ENCODE data around the gene AGO3. TPM values are rescaled to one million over a fixed set of nuclear protein-coding genes. Genes with fewer than 3 reads are reported as not detected.

Gene AGO3
- total RNA-seq, 1 experiment from 2014 or later, result 26.9 TPM

GRCh38 chr1:35883635-35884101 is 47.2 kb upstream of the AGO3 start:
- H3K9ac ChIP-seq (ENCODE audit: low read length), result peak overlapping the region; percentile 95
- CTCF ChIA-PET, result interaction anchor here (0.6 to 1.2 kb wide), 14 partner anchors 8 to 899 kb away, joined by 3 to 12 read pairs (median 3); partner anchors contain the start of gene AGO3

DNA sequence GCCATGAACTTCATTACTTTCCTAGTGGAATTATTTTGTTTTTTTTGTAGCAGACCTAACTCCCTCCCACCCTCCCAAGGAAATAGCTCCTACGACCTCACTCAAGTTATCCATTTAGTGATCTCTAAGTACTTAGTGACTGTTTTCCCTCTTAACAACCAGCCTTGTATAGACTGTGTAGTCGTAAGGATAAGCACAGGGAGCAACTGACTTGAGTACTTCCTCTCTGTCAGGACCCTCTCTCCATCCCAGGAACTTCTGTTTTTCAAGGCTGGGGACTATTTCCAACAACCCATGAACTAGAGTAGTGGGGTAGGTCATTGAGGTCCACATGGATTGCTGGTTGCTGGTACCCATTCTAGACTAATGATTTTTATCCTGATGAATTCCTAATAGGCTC is 46.0 kb upstream of the AGO3 start:
- POLR2A ChIA-PET, result no interaction called here
- Histone ChIP-seq H3K9me3 (ENCODE audit: control insufficient read depth in 1 of 2, insufficient read depth in 1 of 2, low read depth in 1 of 2, low read length in 2 of 2) (no peaks in the 10 kb centered on the region), H3K36me3 (ENCODE audit: control insufficient read depth in 1 of 2, insufficient read depth in 2 of 2, low read length in 2 of 2) (peaks cover 0 to 4% of the 10 kb centered on the region in 2 experiments; a peak in 1 of 4 replicates), H3K9me2 (ENCODE audit: insufficient read depth) (no peaks in the 10 kb centered on the region), H3K4me3 (replicated peaks in 1 of 2; ENCODE audit: low read depth in 1 of 2, low read length in 2 of 2) (no peak overlapping the region), H4K20me1 (ENCODE audit: insufficient read depth) (no peaks in the 10 kb centered on the region), H3K4me1 (ENCODE audit: control insufficient read depth in 1 of 2, insufficient read depth in 2 of 2, low read length in 2 of 2) (peaks cover 0 to 31% of the 10 kb centered on the region in 2 experiments; a peak in 3 of 4 replicates), H3K27ac (ENCODE audit: low read depth, low read length) (no peak overlapping the region), H3K79me2 (ENCODE audit: insufficient read depth, low read length) (peaks cover 35% of the 10 kb centered on the region), H3K9ac (ENCODE audit: low read length) (no peak overlapping the region), H2AFZ (ENCODE audit: low read depth, low read length, poor library complexity, severe bottlenecking) (no peak overlapping the region), H3K4me2 (ENCODE audit: low read length) (no peak overlapping the region), H3K27me3 (ENCODE audit: insufficient read depth, low read length) (no peaks in the 10 kb centered on the region)
- RAD21 ChIA-PET (ENCODE audit: low non-redundant PET in 1 of 2, low total read pairs in 2 of 2, uncharacterized antibody in 2 of 2, unreplicated experiment in 2 of 2), result no interaction called here
- CTCF ChIA-PET, result no interaction called here
- TF ChIP-seq RAD21 (IDR thresholded peaks at IDR 0.05; ENCODE audit: low read depth) (no peak), CBX3 (IDR thresholded peaks at IDR 0.05; ENCODE audit: low read depth) (no peak), MAX (IDR thresholded peaks at IDR 0.05) (no peak), EGR1 (IDR thresholded peaks at IDR 0.05; ENCODE audit: low read depth) (no peak), SP1 (IDR thresholded peaks at IDR 0.05; ENCODE audit: low read depth) (no peak), ELF1 (IDR thresholded peaks at IDR 0.05; ENCODE audit: borderline replicate concordance, low read depth) (no peak), POLR2AphosphoS5 (IDR thresholded peaks at IDR 0.05; ENCODE audit: low read depth, low read length) (no peak)
- TF ChIP-seq, protein P1, sequence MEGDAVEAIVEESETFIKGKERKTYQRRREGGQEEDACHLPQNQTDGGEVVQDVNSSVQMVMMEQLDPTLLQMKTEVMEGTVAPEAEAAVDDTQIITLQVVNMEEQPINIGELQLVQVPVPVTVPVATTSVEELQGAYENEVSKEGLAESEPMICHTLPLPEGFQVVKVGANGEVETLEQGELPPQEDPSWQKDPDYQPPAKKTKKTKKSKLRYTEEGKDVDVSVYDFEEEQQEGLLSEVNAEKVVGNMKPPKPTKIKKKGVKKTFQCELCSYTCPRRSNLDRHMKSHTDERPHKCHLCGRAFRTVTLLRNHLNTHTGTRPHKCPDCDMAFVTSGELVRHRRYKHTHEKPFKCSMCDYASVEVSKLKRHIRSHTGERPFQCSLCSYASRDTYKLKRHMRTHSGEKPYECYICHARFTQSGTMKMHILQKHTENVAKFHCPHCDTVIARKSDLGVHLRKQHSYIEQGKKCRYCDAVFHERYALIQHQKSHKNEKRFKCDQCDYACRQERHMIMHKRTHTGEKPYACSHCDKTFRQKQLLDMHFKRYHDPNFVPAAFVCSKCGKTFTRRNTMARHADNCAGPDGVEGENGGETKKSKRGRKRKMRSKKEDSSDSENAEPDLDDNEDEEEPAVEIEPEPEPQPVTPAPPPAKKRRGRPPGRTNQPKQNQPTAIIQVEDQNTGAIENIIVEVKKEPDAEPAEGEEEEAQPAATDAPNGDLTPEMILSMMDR (IDR thresholded peaks at IDR 0.05 in 2 of 3, conservative IDR thresholded peaks at IDR 0.05 in 1 of 3; ENCODE audit: borderline replicate concordance in 1 of 3, insufficient read depth in 1 of 3, low read depth in 2 of 3, low read length in 2 of 3), result no peak
- BruUV-seq (replicated peaks), result no TSS peak
- DNase-seq (ENCODE audit: low read depth, low spot score), result no peak
- intact Hi-C loops (cut with micrococcal nuclease), result no loop called here
- ATAC-seq, result no peak

More at GRCh38 chr1:35883635-35884101, 47.2 kb upstream of the AGO3 start:
- Histone ChIP-seq H3K79me2 (ENCODE audit: insufficient read depth, low read length) (peaks cover 35% of the 10 kb centered on the region), H3K4me2 (ENCODE audit: low read length) (peak overlapping the region; percentile 98), H3K27me3 (ENCODE audit: insufficient read depth, low read length) (no peaks in the 10 kb centered on the region), H3K36me3 (ENCODE audit: control insufficient read depth in 1 of 2, insufficient read depth in 2 of 2, low read length in 2 of 2) (peaks cover 0 to 3% of the 10 kb centered on the region in 2 experiments; a peak in 1 of 4 replicates), H3K9me3 (ENCODE audit: control insufficient read depth in 1 of 2, insufficient read depth in 1 of 2, low read depth in 1 of 2, low read length in 2 of 2) (no peaks in the 10 kb centered on the region), H3K4me3 (replicated peaks in 1 of 2; ENCODE audit: low read depth in 1 of 2, low read length in 2 of 2) (peak overlapping the region; percentile 94 to 100), H3K4me1 (ENCODE audit: control insufficient read depth in 1 of 2, insufficient read depth in 2 of 2, low read length in 2 of 2) (peaks cover 0 to 31% of the 10 kb centered on the region in 2 experiments; a peak in 3 of 4 replicates), H2AFZ (ENCODE audit: low read depth, low read length, poor library complexity, severe bottlenecking) (peak overlapping the region; percentile 45), H4K20me1 (ENCODE audit: insufficient read depth) (no peaks in the 10 kb centered on the region), H3K9me2 (ENCODE audit: insufficient read depth) (no peaks in the 10 kb centered on the region), H3K27ac (ENCODE audit: low read depth, low read length) (peak overlapping the region; percentile 80; the same call in 1 of the 2 replicates)
- TF ChIP-seq POLR2AphosphoS5 (IDR thresholded peaks at IDR 0.05; ENCODE audit: low read depth, low read length), result peak; percentile 40; the same call in 1 of the 2 replicates
- TF ChIP-seq, protein P2, sequence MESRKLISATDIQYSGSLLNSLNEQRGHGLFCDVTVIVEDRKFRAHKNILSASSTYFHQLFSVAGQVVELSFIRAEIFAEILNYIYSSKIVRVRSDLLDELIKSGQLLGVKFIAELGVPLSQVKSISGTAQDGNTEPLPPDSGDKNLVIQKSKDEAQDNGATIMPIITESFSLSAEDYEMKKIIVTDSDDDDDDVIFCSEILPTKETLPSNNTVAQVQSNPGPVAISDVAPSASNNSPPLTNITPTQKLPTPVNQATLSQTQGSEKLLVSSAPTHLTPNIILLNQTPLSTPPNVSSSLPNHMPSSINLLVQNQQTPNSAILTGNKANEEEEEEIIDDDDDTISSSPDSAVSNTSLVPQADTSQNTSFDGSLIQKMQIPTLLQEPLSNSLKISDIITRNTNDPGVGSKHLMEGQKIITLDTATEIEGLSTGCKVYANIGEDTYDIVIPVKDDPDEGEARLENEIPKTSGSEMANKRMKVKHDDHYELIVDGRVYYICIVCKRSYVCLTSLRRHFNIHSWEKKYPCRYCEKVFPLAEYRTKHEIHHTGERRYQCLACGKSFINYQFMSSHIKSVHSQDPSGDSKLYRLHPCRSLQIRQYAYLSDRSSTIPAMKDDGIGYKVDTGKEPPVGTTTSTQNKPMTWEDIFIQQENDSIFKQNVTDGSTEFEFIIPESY (IDR thresholded peaks at IDR 0.05; ENCODE audit: extremely low read depth, insufficient replicate concordance, low read length), result no peak
- intact Hi-C loops (cut with micrococcal nuclease), result no loop called here
- DNase-seq (ENCODE audit: low read depth, low spot score) (no peak), ATAC-seq (peak; percentile 44)
- no TSS peak for BruUV-seq (replicated peaks)
- ChIA-PET POLR2A (no interaction called here), RAD21 (ENCODE audit: low non-redundant PET in 1 of 2, low total read pairs in 2 of 2, uncharacterized antibody in 2 of 2, unreplicated experiment in 2 of 2) (interaction anchor here (0.6 kb wide), 3 partner anchors 39 to 321 kb away, joined by 3 to 5 read pairs (median 3); no protein-coding TSS in a partner anchor)

All from HCT116 (cell line).